ENCODE results near the gene GHDC.
"Not testable (repeated sequence)": the region's sequence is repeated elsewhere in the genome, so short reads cannot be mapped to it uniquely, and the experiment has no call there.

Gene GHDC

DNA sequence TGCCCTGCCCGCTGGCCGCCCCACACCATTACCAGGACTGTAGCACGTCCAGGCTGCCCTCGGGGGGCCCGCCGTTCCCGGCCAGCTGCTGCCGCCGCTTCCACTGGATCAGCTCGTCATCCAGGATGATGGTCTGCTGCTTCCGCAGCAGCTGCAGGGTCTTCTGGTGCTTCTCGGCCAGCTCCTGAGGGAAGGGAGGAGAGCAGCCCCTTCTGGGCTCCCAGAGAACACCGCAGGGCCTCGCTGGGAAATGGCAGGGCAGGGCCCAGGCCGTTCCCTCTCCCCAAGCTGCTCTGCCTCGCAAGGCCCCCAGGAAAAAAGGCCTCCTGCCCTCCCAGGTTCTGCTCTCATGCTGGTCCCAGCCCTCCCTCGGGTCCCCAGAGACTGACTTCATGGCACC lies 25.0 kb upstream of the GHDC start:
- H3K27me3 Mint-ChIP-seq (ENCODE audit: low read depth); H3K4me3 Mint-ChIP-seq; H3K9me3 Mint-ChIP-seq; H3K4me1 Mint-ChIP-seq (ENCODE audit: low read depth); H3K27ac Mint-ChIP-seq: not testable (repeated sequence)
- peaks cover 32% of the 10 kb centered on the region for H3K36me3 Mint-ChIP-seq (ENCODE audit: low read depth)

GRCh38 chr17:42214156-42214555 lies 19.9 kb upstream of the GHDC start:
- no peak overlapping the region for H3K4me3 Mint-ChIP-seq
- H3K27me3 Mint-ChIP-seq (ENCODE audit: low read depth): no peaks in the 10 kb centered on the region
- no peak overlapping the region for H3K27ac Mint-ChIP-seq
- peaks cover 39% of the 10 kb centered on the region for H3K36me3 Mint-ChIP-seq (ENCODE audit: low read depth)
- H3K4me1 Mint-ChIP-seq (ENCODE audit: low read depth): no peaks in the 10 kb centered on the region
- H3K9me3 Mint-ChIP-seq: no peaks in the 10 kb centered on the region

DNA sequence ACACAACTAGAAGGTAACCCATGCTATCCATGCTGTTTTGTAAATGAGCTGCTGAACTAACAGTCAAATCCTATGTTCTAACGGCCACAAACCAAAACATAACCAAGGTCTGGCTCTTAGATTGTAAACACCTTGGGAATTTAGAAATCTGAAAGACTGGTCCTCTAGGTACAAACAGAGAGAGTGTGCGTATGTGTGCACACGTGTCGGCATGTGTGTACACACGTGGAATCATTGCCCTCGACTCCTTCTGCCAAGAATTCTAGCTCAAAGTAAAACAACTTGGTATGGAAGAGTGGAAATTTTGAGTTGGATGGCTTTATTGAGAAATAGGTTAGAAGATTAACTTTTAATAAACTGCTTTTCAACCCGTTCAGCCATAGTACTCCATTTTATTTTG lies 18.1 kb upstream of the GHDC start:
- H3K36me3 Mint-ChIP-seq (ENCODE audit: low read depth): peaks cover 34% of the 10 kb centered on the region
- H3K4me1 Mint-ChIP-seq (ENCODE audit: low read depth): peaks cover under 1% of the 10 kb centered on the region
- no peaks in the 10 kb centered on the region for H3K27me3 Mint-ChIP-seq (ENCODE audit: low read depth)
- no peak overlapping the region for H3K4me3 Mint-ChIP-seq
- no peaks in the 10 kb centered on the region for H3K9me3 Mint-ChIP-seq
- H3K27ac Mint-ChIP-seq: no peak overlapping the region

GRCh38 chr17:42211921-42212341 lies 17.6 kb upstream of the GHDC start:
- not testable (repeated sequence) for H3K4me1 Mint-ChIP-seq (ENCODE audit: low read depth); H3K4me3 Mint-ChIP-seq; H3K27me3 Mint-ChIP-seq (ENCODE audit: low read depth); H3K9me3 Mint-ChIP-seq; H3K27ac Mint-ChIP-seq
- H3K36me3 Mint-ChIP-seq (ENCODE audit: low read depth): peaks cover 32% of the 10 kb centered on the region

- Mint-ChIP-seq H3K27ac (no peak overlapping the region), H3K4me1 (ENCODE audit: low read depth) (peaks cover 3% of the 10 kb centered on the region), H3K36me3 (ENCODE audit: low read depth) (peaks cover 32% of the 10 kb centered on the region)
These were observed 15.8 kb upstream of the GHDC start for GRCh38 chr17:42210046-42210445.

GRCh38 chr17:42206153-42206612 lies 11.9 kb upstream of the GHDC start:
- H3K27ac Mint-ChIP-seq; H3K4me1 Mint-ChIP-seq (ENCODE audit: low read depth); H3K4me3 Mint-ChIP-seq; H3K9me3 Mint-ChIP-seq; H3K27me3 Mint-ChIP-seq (ENCODE audit: low read depth): not testable (repeated sequence)
- H3K36me3 Mint-ChIP-seq (ENCODE audit: low read depth): peaks cover 40% of the 10 kb centered on the region

More at GRCh38 chr17:42210046-42210445, 15.8 kb upstream of the GHDC start:
- Mint-ChIP-seq H3K4me3 (no peak overlapping the region), H3K9me3 (no peaks in the 10 kb centered on the region), H3K27me3 (ENCODE audit: low read depth) (no peaks in the 10 kb centered on the region)

DNA sequence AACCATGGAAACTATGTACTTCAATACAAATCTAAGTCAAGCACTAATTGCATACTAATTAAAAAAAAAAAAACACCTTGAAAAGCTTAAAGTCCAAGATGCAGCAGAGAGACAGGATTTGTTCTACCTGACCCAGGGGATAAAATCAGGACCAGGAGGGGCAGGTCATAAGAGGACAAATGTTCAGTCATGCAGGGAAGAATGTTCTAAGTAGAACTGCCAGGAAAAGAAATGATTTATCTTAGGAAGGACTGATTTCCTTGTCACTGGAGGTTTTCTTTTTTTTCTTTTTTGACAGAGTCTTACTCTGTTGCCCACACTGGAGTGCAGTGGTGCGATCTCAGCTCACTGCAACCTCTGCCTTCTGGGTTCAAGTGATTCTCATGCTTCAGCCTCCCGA lies 9.1 kb upstream of the GHDC start:
- no peaks in the 10 kb centered on the region for H3K27me3 Mint-ChIP-seq (ENCODE audit: low read depth)
- H3K36me3 Mint-ChIP-seq (ENCODE audit: low read depth): peaks cover 41% of the 10 kb centered on the region
- peaks cover 3% of the 10 kb centered on the region for H3K4me1 Mint-ChIP-seq (ENCODE audit: low read depth)
- H3K9me3 Mint-ChIP-seq: no peaks in the 10 kb centered on the region
- no peak overlapping the region for H3K4me3 Mint-ChIP-seq
- no peak overlapping the region for H3K27ac Mint-ChIP-seq

DNA sequence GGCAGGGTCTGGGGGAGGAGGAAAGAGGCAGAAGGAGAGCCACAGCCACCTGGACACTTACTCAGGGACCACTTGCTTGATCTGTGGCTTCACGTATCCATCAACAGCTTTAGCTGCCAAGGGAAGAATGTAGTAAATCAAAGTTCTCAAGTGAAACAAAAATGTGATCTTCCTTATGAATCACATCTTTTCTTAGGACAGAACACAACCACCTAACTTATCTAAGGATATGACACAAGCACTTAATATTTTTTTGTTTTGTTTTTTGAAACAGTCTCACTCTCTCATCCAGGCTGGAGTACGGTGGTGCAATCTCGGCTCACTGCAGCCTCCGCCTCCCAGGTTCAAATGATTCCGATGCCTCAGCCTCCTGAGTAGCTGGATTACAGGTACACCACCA lies 8.4 kb upstream of the GHDC start:
- H3K27ac Mint-ChIP-seq: no peak overlapping the region
- H3K9me3 Mint-ChIP-seq: no peaks in the 10 kb centered on the region
- peaks cover 3% of the 10 kb centered on the region for H3K4me1 Mint-ChIP-seq (ENCODE audit: low read depth)
- peaks cover 41% of the 10 kb centered on the region for H3K36me3 Mint-ChIP-seq (ENCODE audit: low read depth)
- no peak overlapping the region for H3K4me3 Mint-ChIP-seq
- no peaks in the 10 kb centered on the region for H3K27me3 Mint-ChIP-seq (ENCODE audit: low read depth)

DNA sequence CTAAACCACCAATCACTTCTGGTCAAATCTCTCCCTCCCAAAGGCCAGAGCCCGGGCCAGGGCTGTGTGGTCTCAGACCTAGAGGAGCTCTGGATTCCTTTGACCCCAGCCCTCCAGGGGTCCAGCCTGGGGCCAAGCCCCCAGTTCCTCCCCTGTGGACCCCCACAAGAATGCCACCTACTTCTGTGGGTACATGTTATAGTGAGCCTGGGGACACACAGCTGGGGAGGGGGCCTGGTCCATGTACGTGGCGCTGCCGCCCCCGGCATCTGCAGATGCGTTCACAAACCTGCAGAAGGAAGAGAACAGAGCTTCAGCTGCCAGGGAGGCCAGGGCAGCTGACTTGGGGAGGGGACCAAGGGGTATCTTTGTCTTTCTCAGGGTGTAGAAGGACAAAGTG lies 7.9 kb upstream of the GHDC start:
- Mint-ChIP-seq H3K36me3 (ENCODE audit: low read depth) (peaks cover 37% of the 10 kb centered on the region), H3K4me3 (no peak overlapping the region), H3K9me3 (no peaks in the 10 kb centered on the region), H3K27ac (no peak overlapping the region), H3K4me1 (ENCODE audit: low read depth) (no peaks in the 10 kb centered on the region), H3K27me3 (ENCODE audit: low read depth) (no peaks in the 10 kb centered on the region)

DNA sequence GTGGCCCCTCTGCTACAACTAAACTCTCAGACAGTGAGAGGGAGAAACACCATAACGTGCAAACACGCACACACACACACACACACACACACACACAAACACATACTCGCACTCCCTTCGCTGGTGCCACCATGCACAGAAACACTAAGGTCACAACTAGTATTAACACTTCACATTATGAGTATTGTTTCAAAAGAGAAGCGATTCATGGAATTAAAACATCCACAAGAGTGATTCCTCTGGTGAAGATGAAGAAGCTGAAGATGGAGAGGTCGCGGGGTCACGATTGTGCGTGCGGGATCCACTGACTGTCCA lies 7.1 kb upstream of the GHDC start:
- Mint-ChIP-seq H3K27ac (no peak overlapping the region), H3K27me3 (ENCODE audit: low read depth) (no peaks in the 10 kb centered on the region), H3K9me3 (no peaks in the 10 kb centered on the region), H3K4me1 (ENCODE audit: low read depth) (no peaks in the 10 kb centered on the region), H3K36me3 (ENCODE audit: low read depth) (peaks cover 37% of the 10 kb centered on the region), H3K4me3 (no peak overlapping the region)

DNA sequence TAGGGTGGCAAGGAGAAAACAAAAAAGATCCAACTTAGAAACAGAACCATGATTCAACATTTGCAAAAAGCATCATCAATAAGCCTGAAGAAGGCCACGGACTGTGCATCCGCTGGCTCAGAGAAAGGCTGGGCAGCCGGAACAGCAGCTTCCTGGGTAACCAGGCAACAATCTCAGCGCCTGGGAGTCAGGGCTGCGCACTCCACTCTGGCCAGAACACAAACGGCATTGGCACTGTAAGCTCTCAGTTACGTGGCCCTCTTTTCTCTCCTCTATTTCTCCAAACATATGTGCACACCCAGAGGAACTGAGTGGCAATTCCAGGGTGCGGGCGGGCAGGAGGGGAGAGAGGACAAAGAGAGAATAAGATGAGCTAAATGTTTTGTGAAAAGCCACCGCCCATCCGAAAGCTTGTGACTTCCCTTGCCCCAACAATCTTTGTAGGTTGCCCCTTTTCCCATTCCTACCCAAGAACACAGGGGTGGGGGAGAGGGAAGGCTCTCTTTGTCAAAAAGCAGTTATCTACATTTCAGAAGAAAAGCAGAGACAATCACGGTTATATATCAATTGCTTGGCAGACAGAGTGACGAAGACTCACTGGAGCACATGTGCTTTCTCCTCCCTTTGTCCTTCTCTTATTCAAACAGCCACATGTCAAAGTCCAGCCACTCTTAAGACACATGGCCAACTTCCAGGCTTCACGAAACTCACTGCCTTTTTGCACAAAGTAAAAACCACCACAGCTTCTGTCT lies 6.6 kb upstream of the GHDC start:
- Mint-ChIP-seq H3K4me1 (ENCODE audit: low read depth) (no peaks in the 10 kb centered on the region), H3K9me3 (no peaks in the 10 kb centered on the region), H3K36me3 (ENCODE audit: low read depth) (peaks cover 35% of the 10 kb centered on the region), H3K27ac (peak overlapping the region; percentile 15), H3K27me3 (ENCODE audit: low read depth) (no peaks in the 10 kb centered on the region), H3K4me3 (no peak overlapping the region)

DNA sequence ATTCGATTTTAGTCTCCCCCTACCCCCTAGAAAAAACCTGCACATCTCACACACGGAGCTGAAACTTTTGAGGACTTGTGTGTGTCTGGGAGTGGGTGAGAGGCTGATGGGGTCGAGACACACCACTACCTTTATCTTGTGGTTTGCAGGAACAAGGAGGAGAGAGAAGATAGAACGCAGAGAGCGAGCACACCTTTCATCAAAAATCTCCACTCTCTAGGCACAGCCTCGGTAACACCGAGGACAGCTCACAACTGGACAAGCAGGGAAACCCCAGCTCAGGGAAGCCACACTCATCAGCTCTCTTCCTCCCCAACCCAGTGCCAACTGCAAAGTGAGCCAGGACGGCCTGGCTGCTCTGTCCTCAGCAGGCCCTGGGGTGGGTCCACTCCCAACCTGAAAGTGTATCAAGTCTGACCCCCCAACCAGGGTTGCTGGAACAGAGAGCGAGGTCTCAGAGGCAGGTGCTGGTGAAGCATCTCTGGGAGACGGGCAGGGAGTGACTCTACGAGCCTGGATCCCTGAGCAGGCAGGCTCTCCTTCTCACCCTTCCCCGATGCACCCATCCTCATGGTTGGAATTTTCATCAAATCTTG lies 5.2 kb upstream of the GHDC start:
- H3K4me3 Mint-ChIP-seq: no peak overlapping the region
- H3K27ac Mint-ChIP-seq: peak overlapping the region; percentile 36
- peaks cover under 1% of the 10 kb centered on the region for H3K4me1 Mint-ChIP-seq (ENCODE audit: low read depth)
- H3K27me3 Mint-ChIP-seq (ENCODE audit: low read depth): no peaks in the 10 kb centered on the region
- no peaks in the 10 kb centered on the region for H3K9me3 Mint-ChIP-seq
- peaks cover 30% of the 10 kb centered on the region for H3K36me3 Mint-ChIP-seq (ENCODE audit: low read depth)

DNA sequence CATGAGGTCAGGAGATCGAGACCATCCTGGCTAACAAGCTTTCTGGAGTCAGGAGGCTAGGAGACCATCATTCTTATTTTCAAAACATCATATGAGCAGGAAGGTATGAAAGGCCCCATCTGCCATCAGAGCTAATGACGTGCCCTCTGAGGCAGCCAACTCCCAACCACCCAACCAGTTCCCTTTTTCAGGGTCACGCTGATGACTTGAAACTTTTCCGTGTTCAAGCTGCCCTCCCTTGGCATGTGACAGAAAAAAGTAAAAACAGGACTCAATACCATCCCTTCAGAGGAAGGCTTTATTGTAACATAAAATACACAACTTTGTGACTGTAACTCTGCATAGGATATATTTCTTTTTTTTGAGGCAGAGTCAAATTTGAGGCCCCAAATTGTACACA lies 4.6 kb upstream of the GHDC start:
- Mint-ChIP-seq H3K9me3 (no peaks in the 10 kb centered on the region), H3K36me3 (ENCODE audit: low read depth) (peaks cover 26% of the 10 kb centered on the region), H3K27ac (peak overlapping the region; percentile 2), H3K4me3 (no peak overlapping the region), H3K4me1 (ENCODE audit: low read depth) (peaks cover 5% of the 10 kb centered on the region), H3K27me3 (ENCODE audit: low read depth) (no peaks in the 10 kb centered on the region)

DNA sequence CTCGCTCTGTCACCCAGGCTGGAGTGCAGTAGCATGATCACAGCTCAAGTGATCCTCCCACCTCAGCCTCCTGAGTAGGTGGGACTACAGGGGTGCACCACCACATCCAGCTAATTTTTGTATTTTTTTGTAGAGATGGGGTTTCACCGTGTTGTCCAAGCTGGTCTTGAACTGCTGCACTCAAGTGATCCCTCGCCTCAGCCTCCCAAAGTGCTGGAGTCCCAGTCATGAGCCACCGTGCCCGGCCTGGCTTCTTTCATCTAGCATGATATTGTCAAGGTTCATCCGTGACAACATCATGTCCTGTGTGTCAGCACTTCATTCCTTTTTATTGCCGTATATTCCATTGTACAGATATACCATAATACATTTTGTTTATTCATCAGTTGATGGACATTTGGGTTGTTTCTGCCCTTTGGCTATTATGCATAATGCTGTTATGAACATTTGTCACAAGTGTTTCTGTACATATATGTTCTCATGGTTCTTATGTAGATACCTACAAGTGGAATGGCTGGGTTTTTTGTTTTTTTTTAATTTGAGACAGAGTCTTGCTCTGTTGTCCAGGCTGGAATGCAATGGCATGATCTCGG lies 3.4 kb upstream of the GHDC start:
- Mint-ChIP-seq H3K27me3 (ENCODE audit: low read depth) (no peaks in the 10 kb centered on the region), H3K4me3 (no peak overlapping the region), H3K27ac (no peak overlapping the region), H3K4me1 (ENCODE audit: low read depth) (peaks cover 11% of the 10 kb centered on the region), H3K9me3 (no peaks in the 10 kb centered on the region), H3K36me3 (ENCODE audit: low read depth) (peaks cover 23% of the 10 kb centered on the region)

DNA sequence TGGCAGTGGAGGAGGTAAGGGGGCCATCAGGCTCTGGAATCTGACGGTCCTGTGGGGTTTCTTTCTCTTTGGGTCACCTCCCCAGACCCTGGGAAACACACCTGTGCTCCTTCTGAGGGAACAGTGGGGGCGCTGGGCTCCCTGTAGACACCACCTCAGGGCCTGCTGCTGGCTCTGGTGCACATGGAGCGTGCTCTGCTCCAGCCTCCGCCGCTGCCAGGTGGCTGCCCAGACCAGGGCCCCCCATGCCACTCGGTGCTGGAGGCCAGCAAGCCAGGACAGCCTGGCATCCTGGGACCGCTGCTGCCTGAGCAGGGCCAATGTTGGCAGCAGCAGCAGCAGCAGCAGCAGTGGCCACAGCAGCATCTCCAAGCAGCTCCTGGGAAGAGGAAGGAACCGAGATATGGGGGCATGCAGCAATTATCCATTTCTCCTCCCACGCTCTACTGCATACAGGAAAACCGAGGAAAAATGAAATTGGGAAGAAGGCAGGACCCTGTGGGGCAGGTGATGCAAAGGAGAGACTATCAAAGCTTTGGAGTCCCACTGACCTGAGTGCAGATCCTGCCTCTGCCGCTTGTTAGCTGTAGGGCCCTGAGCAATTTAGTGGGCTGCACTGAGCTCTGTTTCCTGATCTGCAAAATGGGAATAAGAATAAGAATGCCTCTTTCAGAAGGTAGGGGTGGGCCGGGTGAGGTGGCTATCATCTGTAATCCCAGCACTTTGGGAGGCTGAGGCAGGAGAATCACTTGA lies 902 bp downstream of the GHDC start:
- Mint-ChIP-seq H3K4me1 (ENCODE audit: low read depth) (peaks cover 14% of the 10 kb centered on the region), H3K9me3 (no peaks in the 10 kb centered on the region), H3K4me3 (peak overlapping the region; percentile 91), H3K27me3 (ENCODE audit: low read depth) (no peaks in the 10 kb centered on the region), H3K36me3 (ENCODE audit: low read depth) (no peaks in the 10 kb centered on the region), H3K27ac (peak overlapping the region; percentile 90)

Measured in T-helper 1 cell treated with Interleukin-12 subunit alpha and Interleukin-12 subunit beta and Interleukin-4 antibody, amounts not matched to agents 30 μg/mL and 1 μg/mL, for 36 hours (primary cell).